GM12801 (cell line): ENCODE results near the gene INHBC.

Source experiments
- CTCF ChIP-seq: IDR thresholded peaks from one replicate; pipeline ENCODE4 v1.5.1; 2011; ENCODE audit warnings: control low read depth; ENCODE audit not compliant: insufficient read length; ENCODE audit errors: extremely low read depth

INHBC gene

DNA sequence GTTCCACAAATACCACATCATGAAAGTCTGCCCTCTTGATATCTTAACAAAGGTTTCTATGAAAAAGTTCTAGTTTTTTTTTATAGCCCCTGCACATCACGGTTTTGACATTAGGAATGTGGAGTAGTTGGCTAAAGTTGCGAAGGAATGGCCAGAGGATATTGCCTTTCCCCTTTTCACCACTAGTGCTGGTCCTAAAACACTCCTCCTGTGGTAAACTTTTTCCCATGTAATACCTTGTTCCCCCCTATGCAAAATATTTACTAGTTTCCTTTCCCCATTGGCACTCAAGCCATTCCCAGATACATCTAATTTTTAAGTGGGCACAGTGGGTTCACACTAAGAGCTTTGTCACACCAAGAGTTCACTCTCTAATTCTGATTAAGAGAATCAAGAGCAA, 37.1 kb upstream of the INHBC start:
- TF ChIP-seq CTCF: no peak

GRCh38 chr12:57401165-57401564, 33.4 kb upstream of the INHBC start:
- no peak for TF ChIP-seq CTCF

- TF ChIP-seq CTCF: no peak
These were observed 29.5 kb upstream of the INHBC start for GRCh38 chr12:57404966-57405640.

- TF ChIP-seq CTCF: no peak
These were observed 24.1 kb upstream of the INHBC start for GRCh38 chr12:57410534-57410933.

GRCh38 chr12:57415088-57415487, 19.5 kb upstream of the INHBC start:
- TF ChIP-seq CTCF: no peak

DNA sequence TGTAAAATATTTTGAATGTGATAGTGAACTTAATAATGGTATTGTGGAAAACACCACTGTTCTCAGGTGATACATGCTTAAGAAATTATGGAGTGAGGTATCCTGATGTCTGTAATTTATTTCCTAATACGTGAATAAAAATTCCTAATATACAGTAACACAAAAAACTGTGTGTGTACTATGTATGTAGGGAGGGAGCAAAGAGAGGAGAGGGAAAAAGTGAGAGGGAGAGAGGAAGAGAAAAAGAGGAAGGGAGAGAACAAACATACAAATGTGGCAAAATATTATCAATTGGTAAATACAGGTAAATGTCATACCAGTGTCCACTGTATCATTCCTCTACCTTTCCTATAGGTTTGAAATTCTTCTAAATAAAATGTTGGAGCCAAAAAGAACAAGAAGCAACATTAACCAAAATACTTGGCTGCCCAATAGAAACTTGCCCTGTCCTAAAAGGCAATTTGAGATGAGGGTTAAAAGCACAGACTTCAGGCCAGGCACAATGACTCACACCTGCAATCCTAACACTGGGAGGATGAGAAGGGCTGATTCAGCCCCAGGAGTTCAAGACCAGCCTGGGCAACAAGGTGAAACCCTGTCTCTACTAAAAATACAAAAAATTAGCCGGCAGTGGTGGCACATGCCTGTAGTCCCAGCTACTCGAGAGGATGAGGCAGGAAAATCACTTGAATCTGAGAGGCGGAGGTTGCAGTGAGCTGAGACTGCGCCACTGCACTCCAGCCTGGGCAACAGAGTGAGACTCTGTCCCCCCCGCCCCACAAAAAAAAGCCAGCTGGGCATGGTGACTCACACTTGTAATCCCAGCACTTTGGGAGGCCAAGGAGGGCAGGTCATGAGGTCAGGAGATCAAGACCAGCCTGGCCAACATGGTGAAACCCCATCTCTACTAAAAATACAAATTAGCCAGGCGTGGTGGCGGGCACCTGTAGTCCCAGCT, 18.3 kb upstream of the INHBC start:
- TF ChIP-seq CTCF: no peak

DNA sequence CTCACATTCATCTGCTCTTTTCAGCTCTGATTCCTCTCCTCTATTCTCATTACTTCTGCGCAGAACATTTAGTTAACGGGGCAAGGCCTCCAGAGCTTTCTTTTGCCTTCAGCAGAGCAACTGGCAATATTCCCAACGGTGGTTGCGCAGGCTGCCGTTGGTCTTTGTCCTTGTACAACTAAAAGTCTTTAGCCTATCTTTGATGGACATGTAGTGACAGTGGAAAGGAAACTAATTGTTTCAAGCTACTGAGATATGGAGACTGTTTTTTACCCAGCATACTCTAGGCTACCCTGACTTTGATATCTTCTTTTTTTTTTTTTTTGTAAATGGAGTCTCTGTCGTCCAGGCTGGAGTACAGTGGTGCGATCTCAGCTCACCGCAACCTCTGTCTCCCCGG, 16.3 kb upstream of the INHBC start:
- TF ChIP-seq CTCF: no peak
